IMR-90 (cell line): Measurements from ENCODE around the gene AGBL1. TPM values are rescaled to one million over a fixed set of nuclear protein-coding genes. Genes with fewer than 3 reads are reported as not detected.

Experiments
- ATAC-seq: fragments of 200-7000 bp; cut with Tn5 transposase; 2 replicates; pipeline ENCODE4 v1.9.1; 2020; ENCODE audit warnings: low read depth, mild to moderate bottlenecking, moderate library complexity
- BruUV-seq: library from RNA; stranded (reverse); fragments of 400-500 nt; replicated peaks from 2 replicates; lab custom pipeline; 2021; lab: Mats Ljungman, UMichigan
- CTCF ChIA-PET: fragments of 300-600 bp; formaldehyde crosslinking; extraction: SDS; loops from one replicate; lab custom pipeline; 2021; ENCODE audit warnings: antibody characterized with exemption; lab: Yijun Ruan, JAX
- POLR2A ChIA-PET: fragments of 300-600 bp; sonication (Branson Sonifier 250); formaldehyde crosslinking; loops from one replicate; lab custom pipeline; 2022; ENCODE audit warnings: antibody characterized with exemption; ENCODE audit not compliant: unreplicated experiment; lab: Charles Lee
- DNase-seq: peaks from one replicate; pipeline ENCODE4 v3.0.0; 2013
- H2AFZ ChIP-seq: replicated peaks from 2 replicates; pipeline ENCODE3; 2013; ENCODE audit warnings: low read length, mild to moderate bottlenecking; ENCODE audit not compliant: poor library complexity
- H2AK5ac ChIP-seq: 2 replicates; pipeline ENCODE4 v1.6.1; 2013; ENCODE audit warnings: low read depth, low read length, inconsistent platforms
- H2AK9ac ChIP-seq: replicated peaks from 2 replicates; pipeline ENCODE3; 2013; ENCODE audit warnings: mild to moderate bottlenecking, low read depth, low read length, moderate library complexity; ENCODE audit not compliant: poor library complexity
- H2BK120ac ChIP-seq: 2 replicates; pipeline ENCODE4 v1.6.1; 2013; ENCODE audit warnings: low read depth, low read length, inconsistent platforms
- H2BK15ac ChIP-seq: 3 replicates; pipeline ENCODE4 v1.6.1; 2013; ENCODE audit warnings: low read depth, low read length, inconsistent platforms
- H2BK20ac ChIP-seq: 2 replicates; pipeline ENCODE4 v1.6.1; 2013; ENCODE audit warnings: low read depth, mild to moderate bottlenecking, inconsistent platforms, low read length, moderate library complexity
- H2BK5ac ChIP-seq: 2 replicates; pipeline ENCODE4 v1.6.1; 2013; ENCODE audit warnings: mild to moderate bottlenecking, low read depth, low read length, inconsistent platforms; ENCODE audit not compliant: poor library complexity, severe bottlenecking
- H3K14ac ChIP-seq: replicated peaks from 2 replicates; pipeline ENCODE4 v1.6.1; 2013; ENCODE audit warnings: low read depth, low read length, inconsistent platforms
- H3K18ac ChIP-seq: 2 replicates; pipeline ENCODE4 v1.6.1; 2013; ENCODE audit warnings: low read depth, low read length, control low read depth
- H3K23ac ChIP-seq: 2 replicates; pipeline ENCODE4 v1.6.1; 2013; ENCODE audit warnings: low read depth, low read length, inconsistent platforms
- H3K27ac ChIP-seq: 2 replicates; pipeline ENCODE4 v1.5.1; 2013; ENCODE audit warnings: mild to moderate bottlenecking, control low read depth, low read length; ENCODE audit not compliant: insufficient read depth
- H3K27me3 ChIP-seq: 2 replicates; pipeline ENCODE4 v1.6.1; 2013; ENCODE audit warnings: low read length; ENCODE audit not compliant: control insufficient read depth, insufficient read depth
- H3K36me3 ChIP-seq: 2 replicates; pipeline ENCODE4 v1.6.1; 2013; ENCODE audit warnings: low read length, mixed read lengths; ENCODE audit not compliant: control insufficient read depth, insufficient read depth
- H3K4ac ChIP-seq: 2 replicates; pipeline ENCODE4 v1.6.1; 2013; ENCODE audit warnings: low read depth, low read length, inconsistent platforms
- H3K4me1 ChIP-seq: 2 replicates; pipeline ENCODE4 v1.6.1; 2013; ENCODE audit warnings: low read length, mixed read lengths; ENCODE audit not compliant: control insufficient read depth, insufficient read depth
- H3K4me2 ChIP-seq: 2 replicates; pipeline ENCODE4 v1.6.1; 2013; ENCODE audit warnings: low read depth, mild to moderate bottlenecking, control low read depth, low read length, moderate library complexity
- H3K4me3 ChIP-seq: 2 replicates; pipeline ENCODE4 v1.5.1; 2013; ENCODE audit warnings: low read depth, mild to moderate bottlenecking, control low read depth, low read length, moderate library complexity; ENCODE audit not compliant: insufficient read depth
- H3K56ac ChIP-seq: 2 replicates; pipeline ENCODE4 v1.6.1; 2013; ENCODE audit warnings: low read length, inconsistent platforms; ENCODE audit not compliant: insufficient read depth; ENCODE audit errors: extremely low read depth
- H3K79me1 ChIP-seq, 2 experiments: 2 replicates each; pipeline ENCODE4 v1.6.1; 2013; ENCODE audit warnings: low read length in 2 of 2, inconsistent platforms in 1 of 2, low read depth in 1 of 2
- H3K9ac ChIP-seq: 2 replicates; pipeline ENCODE4 v1.6.1; 2013; ENCODE audit warnings: low read depth, low read length, control low read depth
- H3K9me1 ChIP-seq: 2 replicates; pipeline ENCODE4 v1.6.1; 2013; ENCODE audit warnings: low read length, inconsistent platforms; ENCODE audit not compliant: insufficient read depth
- H3K9me3 ChIP-seq: 2 replicates; pipeline ENCODE4 v1.6.1; 2013; ENCODE audit warnings: low read length; ENCODE audit not compliant: control insufficient read depth, insufficient read depth
- H4K20me1 ChIP-seq: 2 replicates; pipeline ENCODE4 v1.6.1; 2013; ENCODE audit warnings: low read length, inconsistent platforms; ENCODE audit not compliant: insufficient read depth
- H4K5ac ChIP-seq: 2 replicates; pipeline ENCODE4 v1.6.1; 2013; ENCODE audit warnings: mild to moderate bottlenecking, low read depth, low read length, control low read depth
- H4K8ac ChIP-seq, 2 experiments: 2 replicates each; pipeline ENCODE4 v1.6.1; 2013; ENCODE audit warnings: low read depth in 2 of 2, low read length in 2 of 2, control low read depth in 1 of 2, inconsistent platforms in 1 of 2
- H4K91ac ChIP-seq: 2 replicates; pipeline ENCODE4 v1.6.1; 2013; ENCODE audit warnings: low read depth, low read length, inconsistent platforms; ENCODE audit not compliant: insufficient read depth
- CEBPB ChIP-seq: IDR thresholded peaks from 2 replicates; pipeline ENCODE4 v1.6.1; 2012; ENCODE audit warnings: low read depth, low read length, improper control_type of control experiment
- CHD1 ChIP-seq: IDR thresholded peaks from 2 replicates; pipeline ENCODE4 v1.6.1; 2012; ENCODE audit warnings: low read depth, low read length, improper control_type of control experiment
- MAFK ChIP-seq: IDR thresholded peaks from 2 replicates; pipeline ENCODE4 v1.6.1; 2012; ENCODE audit warnings: low read depth, low read length, improper control_type of control experiment
- MAZ ChIP-seq: IDR thresholded peaks from 2 replicates; pipeline ENCODE4 v1.6.1; 2012; ENCODE audit warnings: low read depth, mild to moderate bottlenecking, low read length, improper control_type of control experiment, moderate library complexity, borderline replicate concordance
- MXI1 ChIP-seq: IDR thresholded peaks from 2 replicates; pipeline ENCODE4 v1.6.1; 2012; ENCODE audit warnings: low read depth, mild to moderate bottlenecking, low read length, moderate library complexity, borderline replicate concordance
- NFE2L2 ChIP-seq: fragments of 150-350 bp; IDR thresholded peaks from 2 replicates; pipeline ENCODE4 v1.6.1; 2016; ENCODE audit warnings: low read depth, mild to moderate bottlenecking, low read length
- POLR2A ChIP-seq: IDR thresholded peaks from 2 replicates; pipeline ENCODE4 v1.6.1; 2012; ENCODE audit warnings: mild to moderate bottlenecking, low read depth, low read length
- RAD21 ChIP-seq: IDR thresholded peaks from 2 replicates; pipeline ENCODE4 v1.6.1; 2012; ENCODE audit warnings: low read length, improper control_type of control experiment
- RCOR1 ChIP-seq: IDR thresholded peaks from 2 replicates; pipeline ENCODE4 v1.6.1; 2012; ENCODE audit warnings: mild to moderate bottlenecking, low read length, improper control_type of control experiment; ENCODE audit not compliant: insufficient replicate concordance
- RFX5 ChIP-seq: IDR thresholded peaks from 2 replicates; pipeline ENCODE4 v1.8.0; 2012; ENCODE audit warnings: low read depth, mild to moderate bottlenecking, low read length, moderate library complexity
- SMC3 ChIP-seq: fragments of 150-350 bp; IDR thresholded peaks from 2 replicates; pipeline ENCODE4 v1.6.1; 2016; ENCODE audit warnings: low read depth, mild to moderate bottlenecking, antibody characterized with exemption, low read length, moderate library complexity
- WGBS, 2 experiments: methylation state at CpG; one replicate each; pipeline versions ENCODE4 v1.1.5 to v1.1.7; 2013; ENCODE audit warnings: missing lambda C conversion rate in 2 of 2; ENCODE audit not compliant: insufficient read length in 1 of 2; ENCODE audit errors: extremely low coverage in 2 of 2; 5-methylcytosine and 5-hydroxymethylcytosine counted together
- dilution Hi-C: fragments of 300-500 bp; cut with HindIII; formaldehyde crosslinking; loops from one replicate; pipeline ENCODE4 v1.14.3; 2018; ENCODE audit warnings: low sequenced_read_pairs; ENCODE audit not compliant: unreplicated experiment
- in situ Hi-C: fragments of 300-500 bp; cut with MboI; formaldehyde crosslinking; loops from 3 replicates; pipeline ENCODE4 v1.14.3; 2019; ENCODE audit warnings: low sequenced_read_pairs, inconsistent platforms, mixed read lengths
- intact Hi-C: fragments of 100-400 bp; cut with micrococcal nuclease; formaldehyde crosslinking; loops from 2 replicates; pipeline ENCODE4 v1.10.0; 2022
- polyA plus RNA-seq, 3 experiments: library from polyadenylated mRNA; depleted of rRNA; stranded (reverse); fragments of >200 nt; gene quantifications; 2 replicates each; pipeline ENCODE4 v1.2.3, GENCODE V29; 2012; ENCODE audit warnings: low replicate concordance in 1 of 3
- total RNA-seq: library from RNA; depleted of rRNA; stranded (reverse); fragments of >200 nt; gene quantifications from 2 replicates; pipeline ENCODE4 v1.2.3, GENCODE V29; 2012

The AGBL1 gene
- total and polyA plus RNA-seq, 2 of the 4 experiments (the other 2 are of a cell fraction), result not detected

DNA sequence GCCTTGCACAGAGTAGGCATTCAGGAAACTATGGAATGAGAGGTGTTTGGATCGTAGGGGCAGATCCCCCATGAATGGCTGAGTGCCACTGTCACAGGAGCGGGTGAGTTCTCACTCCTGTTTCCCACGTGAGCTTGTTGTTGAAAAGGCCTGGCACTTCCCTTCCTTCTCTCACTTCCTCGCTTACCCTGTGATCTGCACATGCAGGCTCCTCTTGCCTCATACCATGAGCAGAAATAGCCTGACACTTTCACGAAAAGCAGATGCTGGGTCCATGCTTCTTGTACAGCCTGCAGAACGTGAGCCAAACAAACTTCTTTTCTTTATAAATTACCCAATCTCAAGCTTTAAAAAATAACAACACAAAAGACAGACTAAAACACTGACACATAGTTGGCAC is 55.4 kb downstream of the AGBL1 start:
- no peak overlapping the region for H3K4ac ChIP-seq
- no peak overlapping the region for H3K9ac ChIP-seq
- ATAC-seq (no peak), DNase-seq (no peak)
- H3K79me1 ChIP-seq, result no peaks in the 10 kb centered on the region
- no peaks in the 10 kb centered on the region for H3K4me1 ChIP-seq
- no peak overlapping the region for H3K18ac ChIP-seq
- no peak overlapping the region for H3K4me3 ChIP-seq
- H2BK15ac ChIP-seq, result no peak overlapping the region
- H3K9me1 ChIP-seq, result no peaks in the 10 kb centered on the region
- no peak overlapping the region for H3K56ac ChIP-seq
- POLR2A ChIA-PET, result no interaction called here
- no peak overlapping the region for H4K91ac ChIP-seq
- no TSS peak for BruUV-seq
- no peak overlapping the region for H2BK120ac ChIP-seq
- H3K27ac ChIP-seq, result no peak overlapping the region
- intact Hi-C loops, result no loop called here
- H3K36me3 ChIP-seq, result no peaks in the 10 kb centered on the region
- H4K20me1 ChIP-seq, result no peaks in the 10 kb centered on the region
- no peak overlapping the region for H2BK5ac ChIP-seq
- dilution Hi-C loops, result no loop called here
- no peak overlapping the region for H3K4me2 ChIP-seq
- no peak overlapping the region for H2BK20ac ChIP-seq
- TF ChIP-seq CHD1, result no peak
- TF ChIP-seq MAFK, result no peak
- TF ChIP-seq POLR2A, result no peak
- TF ChIP-seq MAZ, result no peak
- no peak for TF ChIP-seq SMC3
- TF ChIP-seq RFX5, result no peak
- TF ChIP-seq NFE2L2, result no peak
- no peak for TF ChIP-seq RAD21
- no peak for TF ChIP-seq MXI1
- no peak for TF ChIP-seq CEBPB
- no peak for TF ChIP-seq RCOR1
- no peaks in the 10 kb centered on the region for H3K27me3 ChIP-seq
- H2AFZ ChIP-seq, result no peak overlapping the region
- no peak overlapping the region for H4K8ac ChIP-seq
- H3K14ac ChIP-seq, result no peak overlapping the region
- H4K5ac ChIP-seq, result no peak overlapping the region
- in situ Hi-C loops, result no loop called here
- H2AK9ac ChIP-seq, result no peak overlapping the region
- CTCF ChIA-PET, result no interaction called here
- H3K9me3 ChIP-seq, result peaks cover 15% of the 10 kb centered on the region
- no peak overlapping the region for H2AK5ac ChIP-seq
- WGBS, 2 experiments, result 6% methylated on average over 3 of the region's 6 CpGs; no CpG with 5 or more reads in 1 of the 2 experiments
- H3K23ac ChIP-seq, result no peak overlapping the region
